ENCODE measurements around the gene EI24. TPM values are rescaled to one million over a fixed set of nuclear protein-coding genes. Genes with fewer than 3 reads are reported as not detected.

Gene EI24
- total RNA-seq, 1 experiment from 2014 or later: 93.1 TPM

DNA sequence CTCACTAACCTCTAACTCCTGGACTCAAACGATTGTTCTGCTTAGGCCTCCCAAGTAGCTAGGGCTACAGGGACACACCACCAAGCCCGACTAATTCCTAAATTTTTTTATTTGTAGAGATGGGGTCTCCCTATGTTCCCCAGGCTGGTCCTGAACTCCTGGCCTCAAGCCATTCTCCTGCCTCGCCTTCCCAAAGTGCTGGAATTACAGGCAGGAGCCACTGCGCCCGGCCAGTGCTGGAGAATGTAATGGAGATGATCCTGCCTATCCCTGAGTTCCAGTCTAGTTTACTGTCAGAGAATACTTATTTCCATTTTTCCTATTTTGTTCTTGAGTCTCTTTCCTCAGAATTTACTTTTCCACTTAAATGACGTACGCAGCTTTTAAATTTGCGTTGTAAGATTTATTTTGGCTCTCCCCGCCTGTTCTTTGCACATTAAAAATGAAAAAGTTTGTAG, 55.5 kb downstream of the EI24 start, which contains the start of gene CHEK1:
Gene CHEK1 (plus strand): TSS at position 408 of the 458 bp plus-strand sequence. CDS start 1,606 bp downstream, outside the sequence.
- TF ChIP-seq, protein P1, sequence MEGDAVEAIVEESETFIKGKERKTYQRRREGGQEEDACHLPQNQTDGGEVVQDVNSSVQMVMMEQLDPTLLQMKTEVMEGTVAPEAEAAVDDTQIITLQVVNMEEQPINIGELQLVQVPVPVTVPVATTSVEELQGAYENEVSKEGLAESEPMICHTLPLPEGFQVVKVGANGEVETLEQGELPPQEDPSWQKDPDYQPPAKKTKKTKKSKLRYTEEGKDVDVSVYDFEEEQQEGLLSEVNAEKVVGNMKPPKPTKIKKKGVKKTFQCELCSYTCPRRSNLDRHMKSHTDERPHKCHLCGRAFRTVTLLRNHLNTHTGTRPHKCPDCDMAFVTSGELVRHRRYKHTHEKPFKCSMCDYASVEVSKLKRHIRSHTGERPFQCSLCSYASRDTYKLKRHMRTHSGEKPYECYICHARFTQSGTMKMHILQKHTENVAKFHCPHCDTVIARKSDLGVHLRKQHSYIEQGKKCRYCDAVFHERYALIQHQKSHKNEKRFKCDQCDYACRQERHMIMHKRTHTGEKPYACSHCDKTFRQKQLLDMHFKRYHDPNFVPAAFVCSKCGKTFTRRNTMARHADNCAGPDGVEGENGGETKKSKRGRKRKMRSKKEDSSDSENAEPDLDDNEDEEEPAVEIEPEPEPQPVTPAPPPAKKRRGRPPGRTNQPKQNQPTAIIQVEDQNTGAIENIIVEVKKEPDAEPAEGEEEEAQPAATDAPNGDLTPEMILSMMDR (IDR thresholded peaks at IDR 0.05; ENCODE audit: unreplicated experiment): no peak
- Mint-ChIP-seq H3K9me3 (ENCODE audit: unreplicated experiment) (no peaks in the 10 kb centered on the region), H3K4me1 (ENCODE audit: insufficient read depth, unreplicated experiment) (peaks cover 28% of the 10 kb centered on the region), H3K36me3 (ENCODE audit: insufficient read depth, unreplicated experiment) (peaks cover 36% of the 10 kb centered on the region), H3K27me3 (ENCODE audit: insufficient read depth, unreplicated experiment) (no peaks in the 10 kb centered on the region), H3K4me3 (ENCODE audit: unreplicated experiment) (peak within 1 kb of the TSS; percentile 87), H3K27ac (ENCODE audit: low read depth, unreplicated experiment) (peak within 1 kb of the TSS; percentile 78)
- no peak for DNase-seq (ENCODE audit: unreplicated experiment)
- no TSS peak for BruUV-seq (replicated peaks)
- CTCF ChIA-PET: interaction anchor here (0.6 to 1.5 kb wide), 8 partner anchors 24 to 1363 kb away, joined by 3 to 4 read pairs (median 3); no protein-coding TSS in a partner anchor
- POLR2A ChIA-PET: interaction anchor here (0.8 to 3.8 kb wide), 9 partner anchors 11 to 1024 kb away, joined by 3 to 66 read pairs (median 5); partner anchors contain the start of genes EI24, HYLS1, PUS3 and STT3A
- intact Hi-C loops (cut with micrococcal nuclease): loop anchor here (1.0 kb wide), 1 partner anchor 32 kb away; the partner anchor contains the start of gene STT3A

DNA sequence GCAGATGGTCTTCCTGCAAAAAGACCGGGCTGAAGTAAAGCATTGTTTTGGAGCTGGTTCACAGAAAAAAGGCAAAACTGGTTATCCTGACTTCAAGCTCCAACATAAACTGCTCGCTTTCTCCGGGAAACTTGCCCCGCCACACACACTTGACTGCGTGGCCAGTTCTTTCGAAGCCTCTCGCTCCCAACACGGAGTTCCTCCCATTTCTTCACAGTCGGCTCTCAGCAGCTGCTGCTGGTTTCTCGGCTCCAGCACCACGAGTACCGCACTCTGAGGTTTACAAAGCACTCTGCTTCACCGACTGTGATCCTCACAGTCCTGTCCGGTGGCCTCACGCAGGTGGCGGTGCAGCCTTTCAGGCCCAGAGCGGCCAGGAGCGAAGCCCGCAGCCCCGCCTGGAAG, 56.0 kb downstream of the EI24 start:
- Mint-ChIP-seq H3K27ac (ENCODE audit: low read depth, unreplicated experiment) (peak overlapping the region; percentile 78), H3K36me3 (ENCODE audit: insufficient read depth, unreplicated experiment) (peaks cover 36% of the 10 kb centered on the region), H3K4me1 (ENCODE audit: insufficient read depth, unreplicated experiment) (peaks cover 28% of the 10 kb centered on the region), H3K4me3 (ENCODE audit: unreplicated experiment) (peak overlapping the region; percentile 87), H3K9me3 (ENCODE audit: unreplicated experiment) (no peaks in the 10 kb centered on the region), H3K27me3 (ENCODE audit: insufficient read depth, unreplicated experiment) (no peaks in the 10 kb centered on the region)
- intact Hi-C loops (cut with micrococcal nuclease): loop anchor here (1.0 kb wide), 1 partner anchor 33 kb away; the partner anchor contains the start of gene STT3A
- POLR2A ChIA-PET: interaction anchor here (0.8 to 3.8 kb wide), 10 partner anchors 11 to 1023 kb away, joined by 3 to 66 read pairs (median 4); partner anchors contain the start of genes EI24, HYLS1, PUS3 and STT3A
- CTCF ChIA-PET: interaction anchor here (0.6 to 1.5 kb wide), 12 partner anchors 8 to 1363 kb away, joined by 3 to 4 read pairs (median 3); partner anchors contain the start of gene EI24
- TF ChIP-seq, protein P1 (IDR thresholded peaks at IDR 0.05; ENCODE audit: unreplicated experiment): no peak
- TSS peak; percentile 90 for BruUV-seq (replicated peaks)
- DNase-seq (ENCODE audit: unreplicated experiment): no peak

DNA sequence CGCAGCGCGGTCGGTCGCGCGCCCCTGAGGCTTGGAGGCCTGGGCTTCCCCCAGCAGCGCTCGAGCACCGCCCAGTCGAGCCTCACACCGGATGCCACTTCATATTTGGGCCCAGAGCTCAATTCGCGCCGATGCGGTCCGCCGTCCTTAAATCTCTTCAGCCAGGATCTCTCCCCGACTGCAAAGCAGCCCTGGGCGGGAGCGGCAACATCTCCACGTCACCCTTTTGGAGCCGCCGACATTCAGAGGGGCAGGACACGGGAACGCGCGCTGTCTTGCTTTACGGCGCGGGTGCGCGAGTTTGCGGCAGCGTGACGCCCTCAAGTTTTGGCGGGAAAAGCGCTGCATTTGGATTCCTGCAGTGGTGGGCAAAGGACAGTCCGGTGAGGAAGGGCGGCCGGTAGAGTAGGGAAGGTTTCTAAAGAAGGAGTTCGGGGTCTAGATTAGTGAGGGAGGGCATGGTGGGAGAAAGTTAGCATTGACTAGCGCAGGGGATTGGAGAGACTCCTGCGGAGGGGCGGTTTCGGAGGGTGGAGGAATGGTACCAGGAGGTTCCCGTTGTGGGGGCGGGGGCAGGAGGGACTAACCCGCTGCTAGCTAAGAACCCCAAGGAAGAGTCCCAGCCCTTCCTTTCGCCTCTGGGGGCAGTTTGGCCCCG, 56.5 kb downstream of the EI24 start:
- Mint-ChIP-seq H3K4me3 (ENCODE audit: unreplicated experiment) (peak overlapping the region; percentile 87), H3K36me3 (ENCODE audit: insufficient read depth, unreplicated experiment) (peaks cover 34% of the 10 kb centered on the region), H3K27ac (ENCODE audit: low read depth, unreplicated experiment) (peak overlapping the region; percentile 78), H3K27me3 (ENCODE audit: insufficient read depth, unreplicated experiment) (no peaks in the 10 kb centered on the region), H3K4me1 (ENCODE audit: insufficient read depth, unreplicated experiment) (peaks cover 30% of the 10 kb centered on the region), H3K9me3 (ENCODE audit: unreplicated experiment) (no peaks in the 10 kb centered on the region)
- BruUV-seq (replicated peaks): no TSS peak
- CTCF ChIA-PET: interaction anchor here (0.5 to 1.5 kb wide), 14 partner anchors 9 to 1362 kb away, joined by 3 to 8 read pairs (median 3); partner anchors contain the start of gene EI24
- POLR2A ChIA-PET: interaction anchor here (0.7 to 3.8 kb wide), 15 partner anchors 9 to 1023 kb away, joined by 3 to 66 read pairs (median 4); partner anchors contain the start of genes EI24, HYLS1, PUS3 and STT3A
- intact Hi-C loops (cut with micrococcal nuclease): loop anchor here (1.0 kb wide), 2 partner anchors 33 to 249 kb away; partner anchors contain the start of gene STT3A
- peak; percentile 92 for DNase-seq (ENCODE audit: unreplicated experiment)
- TF ChIP-seq, protein P1 (IDR thresholded peaks at IDR 0.05; ENCODE audit: unreplicated experiment): no peak

Data from MCF 10A (cell line).